K562 (cell line): ENCODE measurements around the gene SLC2A4. TPM values are rescaled to one million over a fixed set of nuclear protein-coding genes. Genes with fewer than 3 reads are reported as not detected.
A peak's percentile ranks its signal among the peaks of the same experiment; 100 is the strongest.

Source experiments
- ATAC-seq: fragments of 200-7000 bp; cut with Tn5 transposase; 3 replicates; pipeline ENCODE4 v1.9.1; 2020; ENCODE audit warnings: moderate library complexity
- BruUV-seq: library from RNA; stranded (reverse); fragments of 400-500 nt; replicated peaks from 2 replicates; lab custom pipeline; 2021; lab: Mats Ljungman, UMichigan
- CTCF ChIA-PET: fragments of 300-600 bp; formaldehyde crosslinking; extraction: SDS; loops from one replicate; lab custom pipeline; 2021; ENCODE audit warnings: low intra/inter-chr PET ratio; lab: Yijun Ruan, JAX
- POLR2A ChIA-PET: fragments of 300-600, 350-650 bp; sonication (Branson Sonifier 250); formaldehyde crosslinking; extraction: SDS; loops from one replicate; lab custom pipeline; 2021; ENCODE audit warnings: antibody characterized with exemption, inconsistent platforms; lab: Yijun Ruan, JAX
- DNase-seq, 4 experiments: peaks; one replicate each; pipeline versions ENCODE4 v3.0.0 to v3.0.0-alpha.2; 2011 to 2018; ENCODE audit warnings: low spot score in 3 of 4, mixed read lengths in 3 of 4; ENCODE audit errors: extremely low read depth in 1 of 4
- FAIRE-seq: peaks from 2 replicates; lab custom pipeline; 2011; peaks lifted over from hg19 to GRCh38; lab: Jason Lieb, UNC
- H2AFZ ChIP-seq: 2 replicates; pipeline ENCODE4 v1.6.0; 2011; ENCODE audit warnings: low read depth, low read length, control low read depth, inconsistent platforms
- H3K27ac ChIP-seq: fragments of 200-600 bp; 3 replicates; pipeline ENCODE4 v1.8.0; 2011; ENCODE audit warnings: low read depth, mild to moderate bottlenecking, control low read depth, inconsistent platforms, low read length, moderate library complexity, mixed read lengths; ENCODE audit errors: extremely low read depth
- H3K27me3 ChIP-seq, 2 experiments: fragments of 300-600 bp in 1 of 2; 2 replicates in 1 of 2; 3 replicates in 1 of 2; pipeline versions ENCODE4 v1.6.0 to v1.8.0; 2011; ENCODE audit warnings: inconsistent platforms in 2 of 2, low read length in 2 of 2, mild to moderate bottlenecking in 1 of 2, mixed read lengths in 1 of 2, moderate library complexity in 1 of 2; ENCODE audit not compliant: control insufficient read depth in 2 of 2, insufficient read depth in 2 of 2
- H3K36me3 ChIP-seq: fragments of 300-600 bp; 3 replicates; pipeline ENCODE4 v1.8.0; 2011; ENCODE audit warnings: mild to moderate bottlenecking, low read length, inconsistent platforms; ENCODE audit not compliant: control insufficient read depth, insufficient read depth
- H3K4me1 ChIP-seq, 2 experiments: fragments of 200-600 bp in 1 of 2; replicated peaks in 1 of 2; 2 replicates in 1 of 2; 3 replicates in 1 of 2; pipeline versions ENCODE4 v1.5.1 to v1.8.0; 2011; ENCODE audit warnings: inconsistent platforms in 2 of 2, low read length in 2 of 2, mild to moderate bottlenecking in 1 of 2, mixed read lengths in 1 of 2, moderate library complexity in 1 of 2; ENCODE audit not compliant: control insufficient read depth in 2 of 2, insufficient read depth in 2 of 2
- H3K4me2 ChIP-seq: 2 replicates; pipeline ENCODE4 v1.6.1; 2011; ENCODE audit warnings: low read length, control low read depth, inconsistent platforms, mixed read lengths; ENCODE audit not compliant: insufficient read depth
- H3K4me3 ChIP-seq: fragments of 200-600 bp; sonication (generic), shearing (Covaris generic); 2 replicates; pipeline ENCODE4 v1.5.1; 2016; ENCODE audit warnings: control low read depth, inconsistent platforms
- H3K79me2 ChIP-seq: fragments of 200-600 bp; 3 replicates; pipeline ENCODE4 v1.8.0; 2011; ENCODE audit warnings: low read length, inconsistent platforms; ENCODE audit not compliant: control insufficient read depth, insufficient read depth
- H3K9ac ChIP-seq, 2 experiments: 2 replicates each; pipeline versions ENCODE4 v1.6.0 to v1.6.1; 2011; ENCODE audit warnings: low read depth in 2 of 2, low read length in 2 of 2, control low read depth in 1 of 2, inconsistent platforms in 1 of 2, mild to moderate bottlenecking in 1 of 2, mixed read lengths in 1 of 2; ENCODE audit not compliant: insufficient read depth in 1 of 2
- H3K9me1 ChIP-seq: one replicate; pipeline ENCODE4 v1.6.0; 2011; ENCODE audit warnings: inconsistent platforms, mild to moderate bottlenecking, low read length, moderate library complexity; ENCODE audit not compliant: control insufficient read depth, insufficient read depth
- H3K9me3 ChIP-seq: replicated peaks from 2 replicates; pipeline ENCODE4 v1.5.1; 2011; ENCODE audit warnings: low read depth, low read length, inconsistent platforms; ENCODE audit not compliant: control insufficient read depth, insufficient read depth
- H4K20me1 ChIP-seq: replicated peaks from 2 replicates; pipeline ENCODE4 v1.6.1; 2011; ENCODE audit warnings: low read length, inconsistent platforms, mixed read lengths; ENCODE audit not compliant: control insufficient read depth, insufficient read depth
- CXXC5 ChIP-seq: fragments of 250-450 bp; sonication (Bioruptor Pico); IDR thresholded peaks from 2 replicates; pipeline ENCODE4 v1.8.0; 2022; ENCODE audit warnings: inconsistent platforms, mild to moderate bottlenecking, moderate library complexity
- KHSRP ChIP-seq: fragments of 450-650 bp; IDR thresholded peaks from 2 replicates; pipeline ENCODE4 v1.6.1; 2017
- NFATC3 ChIP-seq: fragments of 450-650 bp; IDR thresholded peaks from 2 replicates; pipeline ENCODE4 v1.6.1; 2017; ENCODE audit warnings: mild to moderate bottlenecking
- POLR2A ChIP-seq: fragments of 450-650 bp; conservative IDR thresholded peaks from 2 replicates; pipeline ENCODE4 v1.6.1; 2016
- RBBP5 ChIP-seq: fragments of 200-600 bp; sonication (generic); IDR thresholded peaks from 2 replicates; pipeline ENCODE4 v1.6.1; 2012; ENCODE audit warnings: borderline replicate concordance, mild to moderate bottlenecking, low read length, control low read depth, inconsistent platforms; ENCODE audit not compliant: insufficient read depth, poor library complexity, severe bottlenecking
- WGBS: fragments of 100-300 bp; shearing (Covaris generic); methylation state at CpG from one replicate; pipeline ENCODE4 v1.1.6; 2016; ENCODE audit warnings: low coverage, mixed read lengths; ENCODE audit not compliant: insufficient coverage; ENCODE audit errors: missing lambda C conversion rate; 5-methylcytosine and 5-hydroxymethylcytosine counted together
- in situ Hi-C: fragments of 300-500 bp; cut with MboI; formaldehyde crosslinking; loops from 4 replicates; pipeline ENCODE4 v1.15.0; 2018; ENCODE audit warnings: inconsistent platforms, mixed read lengths
- intact Hi-C: fragments of 100-400 bp; cut with micrococcal nuclease; formaldehyde crosslinking; loops from 2 replicates; pipeline ENCODE4 v1.14.2; 2022
- polyA plus RNA-seq, 8 experiments: library from polyadenylated mRNA; depleted of rRNA in 4 of 8; stranded (reverse) in 5 of 8; unstranded in 3 of 8; fragments of >200 nt; fragmentation: Nextera tagmentation in 2 of 8; fragmentation: Illumina TruSeq in 1 of 8; extraction: Ambion mirVana in 2 of 8; extraction: Trizol in 1 of 8; gene quantifications; 2 replicates each; pipeline versions ENCODE4 v1.2.1 to v1.2.3, GENCODE V29; 2011 to 2014; ENCODE audit warnings: inconsistent platforms in 1 of 8, missing spikeins in 1 of 8
- total RNA-seq, 7 experiments: library from RNA; depleted of rRNA in 6 of 7; stranded (reverse); fragments of >200 nt in 6 of 7; fragmentation: Illumina TruSeq in 2 of 7; extraction: Trizol in 2 of 7; gene quantifications; 2 replicates each; pipeline versions ENCODE4 v1.2.1 to v1.2.3, GENCODE V29; 2011 to 2021; ENCODE audit warnings: low replicate concordance in 1 of 7
- TF ChIP-seq, protein P1 (sequence below): fragments of 250-450 bp; sonication (Bioruptor Pico); IDR thresholded peaks from 2 replicates; pipeline ENCODE4 v1.5.0; 2022; ENCODE audit warnings: mild to moderate bottlenecking

SLC2A4 gene
- total and polyA plus RNA-seq, 9 of the 15 experiments (the other 6 are each of a cell fraction or from before 2014, with no cell fraction given) = 0.74 to 3.5 (median 1.6) TPM

- no TSS peak for BruUV-seq
- no peak for ATAC-seq
- peaks cover 65% of the 10 kb centered on the region for H3K36me3 ChIP-seq
- CTCF ChIA-PET = no interaction called here
- TF ChIP-seq KHSRP = no peak
- no peak for TF ChIP-seq CXXC5 (CRISPR knock-in tag)
- no peak for TF ChIP-seq RBBP5
- TF ChIP-seq POLR2A = peak; percentile 32; the same call in 1 of the 2 replicates
- TF ChIP-seq, protein P1, sequence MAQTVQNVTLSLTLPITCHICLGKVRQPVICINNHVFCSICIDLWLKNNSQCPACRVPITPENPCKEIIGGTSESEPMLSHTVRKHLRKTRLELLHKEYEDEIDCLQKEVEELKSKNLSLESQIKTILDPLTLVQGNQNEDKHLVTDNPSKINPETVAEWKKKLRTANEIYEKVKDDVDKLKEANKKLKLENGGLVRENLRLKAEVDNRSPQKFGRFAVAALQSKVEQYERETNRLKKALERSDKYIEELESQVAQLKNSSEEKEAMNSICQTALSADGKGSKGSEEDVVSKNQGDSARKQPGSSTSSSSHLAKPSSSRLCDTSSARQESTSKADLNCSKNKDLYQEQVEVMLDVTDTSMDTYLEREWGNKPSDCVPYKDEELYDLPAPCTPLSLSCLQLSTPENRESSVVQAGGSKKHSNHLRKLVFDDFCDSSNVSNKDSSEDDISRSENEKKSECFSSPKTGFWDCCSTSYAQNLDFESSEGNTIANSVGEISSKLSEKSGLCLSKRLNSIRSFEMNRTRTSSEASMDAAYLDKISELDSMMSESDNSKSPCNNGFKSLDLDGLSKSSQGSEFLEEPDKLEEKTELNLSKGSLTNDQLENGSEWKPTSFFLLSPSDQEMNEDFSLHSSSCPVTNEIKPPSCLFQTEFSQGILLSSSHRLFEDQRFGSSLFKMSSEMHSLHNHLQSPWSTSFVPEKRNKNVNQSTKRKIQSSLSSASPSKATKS (CRISPR knock-in tag) = no peak
- no peak for TF ChIP-seq NFATC3
- H3K79me2 ChIP-seq = peaks cover 54% of the 10 kb centered on the region
- no peak overlapping the region for H3K4me2 ChIP-seq
- H4K20me1 ChIP-seq = peaks cover 40% of the 10 kb centered on the region
- FAIRE-seq = no peak
- H2AFZ ChIP-seq = no peak overlapping the region
- H3K27ac ChIP-seq = peak overlapping the region; percentile 44; the same call in 2 of the 3 replicates
- peak overlapping the region in 1 of 2 experiments; percentile 28; a peak in 2 of 4 replicates for H3K9ac ChIP-seq
- DNase-seq = no peak
- H3K27me3 ChIP-seq = no peaks in the 10 kb centered on the region
- 85% methylated on average over 3 of the region's 7 CpGs for WGBS
- no peaks in the 10 kb centered on the region for H3K9me3 ChIP-seq
- in situ Hi-C loops (no loop called here), intact Hi-C loops (no loop called here)
- no peak overlapping the region for H3K4me3 ChIP-seq
- peaks cover 11% of the 10 kb centered on the region for H3K9me1 ChIP-seq
- H3K4me1 ChIP-seq = peaks cover 22 to 32% of the 10 kb centered on the region in 2 experiments
- POLR2A ChIA-PET = no interaction called here
These were observed 29.7 kb downstream of the SLC2A4 start for GRCh38 chr17:7311110-7311705.
